Ectodermal cell (in vitro differentiated cells): ENCODE data around the gene SLC9A2.
A peak's percentile ranks its signal among the peaks of the same experiment; 100 is the strongest.

Experiments
- H3K27ac ChIP-seq: 2 replicates; pipeline ENCODE4 v1.7.0; 2013; ENCODE audit warnings: mild to moderate bottlenecking, low read depth, low read length; ENCODE audit not compliant: insufficient read depth, poor library complexity, severe bottlenecking
- H3K27me3 ChIP-seq: 2 replicates; pipeline ENCODE4 v1.7.0; 2013; ENCODE audit warnings: mild to moderate bottlenecking, low read length; ENCODE audit not compliant: insufficient read depth, control insufficient read depth, poor library complexity, severe bottlenecking
- H3K36me3 ChIP-seq: one replicate; pipeline ENCODE4 v1.7.0; 2013; ENCODE audit warnings: low read length; ENCODE audit not compliant: control insufficient read depth, insufficient read depth
- H3K4me1 ChIP-seq: one replicate; pipeline ENCODE4 v1.7.0; 2013; ENCODE audit warnings: low read length; ENCODE audit not compliant: control insufficient read depth, insufficient read depth
- H3K4me3 ChIP-seq: 2 replicates; pipeline ENCODE4 v1.7.0; 2013; ENCODE audit warnings: low read depth, low read length, control low read depth; ENCODE audit not compliant: insufficient read depth
- H3K9me3 ChIP-seq: 2 replicates; pipeline ENCODE4 v1.7.0; 2013; ENCODE audit warnings: mild to moderate bottlenecking, low read length, moderate library complexity; ENCODE audit not compliant: control insufficient read depth
- WGBS, 2 experiments: methylation state at CpG; one replicate each; pipeline ENCODE4 v1.1.7; 2013; ENCODE audit warnings: missing lambda C conversion rate in 2 of 2; 5-methylcytosine and 5-hydroxymethylcytosine counted together

Gene SLC9A2

DNA sequence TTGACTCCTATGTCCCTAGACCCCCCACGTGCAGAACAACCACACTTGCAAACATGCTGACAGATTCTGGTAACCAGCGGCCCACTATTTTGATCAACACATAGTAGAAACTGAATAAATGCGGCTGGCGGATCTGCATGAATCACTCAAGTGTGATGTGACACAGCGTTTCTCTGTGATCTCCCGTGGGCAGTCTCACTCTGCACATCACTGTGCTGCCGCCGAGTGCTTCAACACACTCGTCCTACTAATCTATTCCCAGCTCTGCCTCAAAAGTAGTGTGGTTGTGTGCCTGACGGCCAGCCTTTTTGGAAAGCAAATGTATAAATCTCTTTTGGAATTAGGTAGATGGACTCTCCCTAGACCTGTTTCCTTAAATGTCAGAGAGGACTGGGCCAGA lies 105.2 kb downstream of the SLC9A2 start:
- no peaks in the 10 kb centered on the region for H3K9me3 ChIP-seq
- H3K4me1 ChIP-seq: no peaks in the 10 kb centered on the region
- 93 to 95% methylated on average over 10 of the region's 10 CpGs for WGBS, 2 experiments
- no peak overlapping the region for H3K27ac ChIP-seq
- H3K36me3 ChIP-seq: peaks cover 13% of the 10 kb centered on the region
- no peaks in the 10 kb centered on the region for H3K27me3 ChIP-seq
- H3K4me3 ChIP-seq: no peak overlapping the region

DNA sequence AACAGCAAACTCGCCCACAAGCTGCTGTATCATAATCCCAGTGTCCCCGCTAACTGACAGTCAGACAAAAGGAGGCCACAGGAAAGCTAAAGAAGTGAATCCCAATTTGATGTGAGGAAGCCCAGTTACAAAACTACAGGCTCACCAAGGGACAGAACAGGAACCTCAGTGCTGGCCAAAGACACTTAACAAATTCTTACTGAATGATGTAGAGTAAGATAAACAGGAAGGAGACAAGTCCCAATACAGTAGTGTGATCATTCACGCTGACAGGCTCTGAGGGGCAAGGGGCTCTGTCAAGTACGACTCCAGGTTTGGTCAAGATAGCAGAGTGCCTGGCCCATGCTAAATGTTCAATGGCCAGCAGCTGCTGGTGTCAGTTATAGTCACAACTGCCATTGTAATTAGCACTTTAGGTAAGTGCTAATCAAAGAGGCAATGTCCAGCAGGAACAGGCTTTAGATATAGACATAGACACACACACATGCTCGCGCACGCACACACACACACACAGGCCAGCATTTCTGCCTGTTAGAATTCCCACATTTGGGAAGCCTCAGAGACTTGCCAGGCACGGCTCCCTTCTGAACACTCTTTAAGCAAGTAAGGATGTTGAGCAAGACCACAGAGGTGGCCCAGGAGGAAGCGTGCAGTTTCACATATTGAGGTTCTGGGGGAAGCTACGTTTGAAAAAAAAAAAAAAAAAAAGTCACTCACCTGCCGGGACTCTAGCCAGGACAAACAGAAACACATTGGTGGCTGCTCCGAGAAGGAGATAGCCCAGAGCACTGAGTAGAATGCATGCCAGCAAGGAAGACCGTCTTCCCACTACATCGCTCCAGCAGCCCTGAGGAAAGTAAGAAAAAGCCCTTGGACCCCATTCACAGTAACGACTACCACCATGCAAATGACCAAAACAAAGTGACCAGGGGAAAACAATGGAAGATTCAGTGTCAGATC lies 107.1 kb downstream of the SLC9A2 start:
- H3K36me3 ChIP-seq: peaks cover 9% of the 10 kb centered on the region
- no peaks in the 10 kb centered on the region for H3K27me3 ChIP-seq
- no peaks in the 10 kb centered on the region for H3K9me3 ChIP-seq
- 86 to 89% methylated on average over 15 of the region's 15 CpGs for WGBS, 2 experiments
- no peak overlapping the region for H3K27ac ChIP-seq
- H3K4me3 ChIP-seq: no peak overlapping the region
- no peaks in the 10 kb centered on the region for H3K4me1 ChIP-seq

- Histone ChIP-seq H3K4me1 (peaks cover 6% of the 10 kb centered on the region), H3K4me3 (peak overlapping the region; percentile 75), H3K9me3 (no peaks in the 10 kb centered on the region), H3K36me3 (peaks cover 10% of the 10 kb centered on the region), H3K27ac (no peak overlapping the region), H3K27me3 (no peaks in the 10 kb centered on the region)
- WGBS, 2 experiments: 70 to 71% methylated on average over 15 of the region's 15 CpGs
These were observed 116.2 kb downstream of the SLC9A2 start for GRCh38 chr2:102735416-102736109.

DNA sequence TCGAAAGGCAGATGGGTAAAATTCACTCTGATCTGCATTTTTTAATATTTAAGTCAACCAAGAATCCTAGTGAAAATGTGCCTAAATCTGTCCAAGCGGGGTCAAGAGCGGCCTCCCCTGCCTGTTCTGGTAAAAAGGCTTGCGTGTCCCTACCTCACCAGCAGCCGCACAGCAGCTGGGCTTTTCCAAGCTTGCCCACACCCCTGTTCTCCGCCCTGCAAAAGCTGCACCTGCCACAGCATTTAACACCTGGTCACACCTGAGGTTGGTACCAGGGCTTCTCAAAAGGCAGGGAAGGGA lies 116.7 kb downstream of the SLC9A2 start:
- no peak overlapping the region for H3K27ac ChIP-seq
- no peaks in the 10 kb centered on the region for H3K27me3 ChIP-seq
- peaks cover 5% of the 10 kb centered on the region for H3K36me3 ChIP-seq
- H3K4me3 ChIP-seq: peak overlapping the region; percentile 75
- 7 to 9% methylated on average over 6 of the region's 6 CpGs for WGBS, 2 experiments
- peaks cover 6% of the 10 kb centered on the region for H3K4me1 ChIP-seq
- H3K9me3 ChIP-seq: no peaks in the 10 kb centered on the region

DNA sequence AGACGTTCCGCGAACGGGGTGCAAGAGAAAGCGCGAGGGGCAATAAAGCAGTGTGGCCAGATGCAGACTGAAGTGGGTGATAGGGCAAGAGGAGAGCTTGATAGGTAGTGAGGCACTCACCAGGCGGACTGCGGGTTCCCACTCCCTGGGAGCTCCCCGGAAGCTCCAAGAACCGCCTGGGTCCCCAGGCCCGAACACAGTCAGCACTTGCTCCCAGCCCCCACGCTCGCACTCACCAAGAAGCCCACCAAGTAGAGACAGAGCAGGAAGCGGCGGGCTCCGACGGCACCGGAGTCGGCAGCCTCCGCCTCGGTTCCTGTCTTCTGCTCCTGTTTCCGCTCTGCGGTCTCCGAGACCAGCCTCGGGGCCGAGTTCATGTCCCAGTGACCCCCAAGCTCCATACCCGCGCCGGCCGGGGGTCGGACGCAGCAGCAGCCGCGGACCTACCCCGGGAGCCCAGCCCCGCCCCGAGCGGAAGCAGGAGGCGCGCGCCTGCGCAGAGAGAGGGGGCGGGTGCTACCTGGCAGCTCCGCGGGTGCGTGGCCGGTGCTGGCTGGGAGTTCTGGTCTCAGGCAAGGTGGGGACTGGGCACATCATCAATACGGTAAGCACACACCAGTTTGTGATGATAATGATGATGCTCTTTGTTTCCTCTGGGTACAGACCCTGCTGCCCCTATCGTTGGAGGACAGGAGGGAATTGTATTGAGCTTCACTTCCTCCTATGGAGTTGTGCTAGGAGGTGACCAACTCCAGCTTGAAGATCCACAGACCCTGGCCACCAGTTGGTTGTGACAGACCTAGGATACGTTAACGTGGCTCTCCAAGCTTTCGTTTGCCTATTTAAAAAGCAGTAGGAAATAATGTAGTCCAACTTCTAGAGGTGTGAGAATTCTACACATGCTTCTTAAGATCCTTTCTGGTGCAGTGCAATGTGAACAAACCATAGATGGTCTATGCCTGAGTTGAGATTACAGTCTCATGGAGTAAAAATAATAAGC lies 117.4 kb downstream of the SLC9A2 start:
- Histone ChIP-seq H3K27me3 (no peaks in the 10 kb centered on the region), H3K4me3 (peak overlapping the region; percentile 75), H3K4me1 (peaks cover 6% of the 10 kb centered on the region), H3K27ac (no peak overlapping the region), H3K9me3 (no peaks in the 10 kb centered on the region), H3K36me3 (peaks cover under 1% of the 10 kb centered on the region)
- WGBS, 2 experiments: 1% methylated on average over 52 of the region's 52 CpGs

GRCh38 chr2:102737431-102737830 lies 118.1 kb downstream of the SLC9A2 start:
- 93 to 96% methylated on average over 1 of the region's 1 CpG for WGBS, 2 experiments
- Histone ChIP-seq H3K27ac (no peak overlapping the region), H3K9me3 (no peaks in the 10 kb centered on the region), H3K4me1 (peaks cover 6% of the 10 kb centered on the region), H3K36me3 (no peaks in the 10 kb centered on the region), H3K27me3 (no peaks in the 10 kb centered on the region), H3K4me3 (peak overlapping the region; percentile 75)

- no peaks in the 10 kb centered on the region for H3K27me3 ChIP-seq
- 96% methylated on average over 3 of the region's 3 CpGs for WGBS, 2 experiments
- H3K27ac ChIP-seq: no peak overlapping the region
- no peaks in the 10 kb centered on the region for H3K36me3 ChIP-seq
- no peaks in the 10 kb centered on the region for H3K4me1 ChIP-seq
- no peaks in the 10 kb centered on the region for H3K9me3 ChIP-seq
- H3K4me3 ChIP-seq: no peak overlapping the region
These were observed 123.9 kb downstream of the SLC9A2 start for GRCh38 chr2:102743259-102743658.

GRCh38 chr2:102748107-102748506 lies 128.8 kb downstream of the SLC9A2 start:
- no peaks in the 10 kb centered on the region for H3K27me3 ChIP-seq
- H3K4me3 ChIP-seq: no peak overlapping the region
- H3K36me3 ChIP-seq: no peaks in the 10 kb centered on the region
- H3K27ac ChIP-seq: no peak overlapping the region
- no peaks in the 10 kb centered on the region for H3K4me1 ChIP-seq
- no peaks in the 10 kb centered on the region for H3K9me3 ChIP-seq
- WGBS, 2 experiments: 96 to 97% methylated on average over 4 of the region's 4 CpGs

DNA sequence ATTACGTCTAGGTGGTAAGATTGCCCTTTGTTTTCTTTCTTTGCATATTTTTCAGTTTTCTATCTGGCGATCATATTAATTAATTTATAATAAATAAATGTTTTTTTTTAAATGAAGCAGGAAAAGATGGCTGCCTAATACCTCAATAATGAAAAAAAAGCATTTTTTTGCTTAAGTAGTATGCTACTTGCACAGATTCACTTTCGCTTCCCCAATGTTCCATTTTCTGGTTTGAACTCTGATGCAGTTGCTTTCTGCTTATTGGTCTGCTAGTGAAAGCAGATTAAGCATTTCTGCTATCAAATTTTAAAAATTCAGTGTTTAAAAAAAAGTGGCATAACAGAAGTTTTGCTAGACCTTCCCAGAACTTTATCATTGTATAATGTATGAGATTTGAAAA lies 130.6 kb downstream of the SLC9A2 start:
- Histone ChIP-seq H3K36me3 (no peaks in the 10 kb centered on the region), H3K27me3 (no peaks in the 10 kb centered on the region), H3K9me3 (no peaks in the 10 kb centered on the region), H3K4me1 (no peaks in the 10 kb centered on the region), H3K4me3 (no peak overlapping the region), H3K27ac (no peak overlapping the region)
- 93 to 100% methylated on average over 1 to 2 of the region's 3 CpGs for WGBS, 2 experiments
